GM20431 (cell line): ENCODE results near the gene HS6ST1.
"Not testable (repeated sequence)": the region's sequence is repeated elsewhere in the genome, so short reads cannot be mapped to it uniquely, and the experiment has no call there.

Experiments
- in situ Hi-C: fragments of 300-500 bp; cut with MseI, MboI; formaldehyde crosslinking; loops from one replicate; pipeline ENCODE4 v1.15.0; 2020; ENCODE audit warnings: low sequenced_read_pairs; ENCODE audit not compliant: unreplicated experiment

The HS6ST1 gene

GRCh38 chr2:128252501-128252900 lies 66.2 kb downstream of the HS6ST1 start:
- in situ Hi-C loops: no loop called here

DNA sequence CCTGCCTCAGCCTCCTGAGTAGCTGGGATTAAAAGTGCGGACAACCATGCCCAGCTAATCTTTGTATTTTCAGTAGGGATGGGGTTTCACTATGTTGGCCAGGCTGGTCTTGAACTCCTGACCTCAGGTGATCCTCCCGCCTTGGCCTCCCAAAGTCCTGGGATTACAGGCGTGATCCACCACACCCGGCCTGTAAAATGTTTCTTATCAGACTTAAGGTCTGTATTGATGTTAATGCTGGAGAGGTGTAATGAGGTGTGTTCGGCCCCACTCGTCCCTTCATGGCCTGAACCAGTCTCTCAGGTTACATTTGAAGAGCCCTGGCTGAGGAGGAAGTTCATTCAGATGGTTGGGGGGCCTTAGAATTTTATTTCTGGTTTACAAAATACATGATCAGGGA lies 66.6 kb downstream of the HS6ST1 start:
- in situ Hi-C loops: not testable (repeated sequence)

- in situ Hi-C loops: no loop called here
Measured at GRCh38 chr2:128250229-128251025, 68.2 kb downstream of the HS6ST1 start.

GRCh38 chr2:128249555-128249954 lies 69.1 kb downstream of the HS6ST1 start:
- in situ Hi-C loops: no loop called here

DNA sequence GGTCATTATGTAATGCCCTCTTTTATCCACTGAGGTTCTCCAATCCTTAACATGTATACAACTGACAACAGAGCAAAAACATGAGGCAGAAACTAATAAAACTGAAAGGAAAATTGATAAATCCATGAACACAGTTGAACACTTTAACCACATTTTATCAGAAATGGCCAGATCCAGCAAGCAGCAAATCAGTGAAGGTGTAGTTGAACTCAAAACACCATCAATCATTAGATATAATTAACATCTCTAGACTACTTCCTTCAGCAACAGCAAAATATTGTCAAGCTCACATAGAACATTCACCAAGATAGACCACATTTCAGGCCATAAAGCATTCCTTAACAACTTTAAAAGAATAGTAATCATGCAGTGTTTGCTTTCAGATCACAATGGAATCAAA lies 72.9 kb downstream of the HS6ST1 start:
- in situ Hi-C loops: no loop called here

- in situ Hi-C loops: no loop called here
Measured at GRCh38 chr2:128241896-128242295, 76.8 kb downstream of the HS6ST1 start.

DNA sequence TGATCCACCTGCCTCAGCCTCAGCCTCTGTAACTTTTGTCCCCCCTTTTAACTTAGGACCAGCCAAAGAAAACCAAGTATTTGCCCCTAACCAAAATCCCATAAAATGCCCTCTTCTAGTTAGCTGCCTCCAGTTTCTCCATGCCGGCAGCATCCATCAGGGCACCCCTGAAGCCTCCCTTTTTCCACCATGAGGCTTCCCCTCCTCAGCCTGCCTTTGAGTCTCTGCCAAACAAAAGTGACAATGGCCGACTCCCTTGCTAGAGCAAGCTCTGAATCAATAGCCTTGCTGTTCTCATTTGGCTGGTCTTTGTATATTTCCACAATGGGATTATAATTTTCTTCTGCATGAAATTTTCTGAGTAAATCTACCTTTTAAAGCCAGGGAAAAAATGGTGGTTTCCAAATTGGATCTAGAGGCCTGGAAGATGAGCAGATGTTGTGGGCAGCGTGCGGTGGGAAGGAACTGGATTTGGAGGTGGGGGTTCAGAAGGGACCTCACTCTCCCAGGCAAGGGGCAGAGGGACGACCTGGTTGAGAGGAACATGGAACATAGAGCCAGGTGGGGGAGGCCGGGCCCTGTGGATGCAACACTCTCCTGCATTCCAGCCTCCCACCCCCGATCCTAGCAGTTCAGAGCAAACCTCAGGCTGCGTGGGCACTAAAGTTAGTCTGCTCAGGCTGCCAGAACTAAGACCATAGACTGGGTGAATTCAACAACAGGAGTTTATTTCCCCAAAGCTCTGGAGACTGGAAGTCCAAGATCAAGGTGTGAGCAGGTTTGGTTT lies 80.6 kb downstream of the HS6ST1 start:
- in situ Hi-C loops: no loop called here

GRCh38 chr2:128237081-128237534 lies 81.6 kb downstream of the HS6ST1 start:
- in situ Hi-C loops: no loop called here

GRCh38 chr2:128236491-128237035 lies 82.1 kb downstream of the HS6ST1 start:
- in situ Hi-C loops: no loop called here

DNA sequence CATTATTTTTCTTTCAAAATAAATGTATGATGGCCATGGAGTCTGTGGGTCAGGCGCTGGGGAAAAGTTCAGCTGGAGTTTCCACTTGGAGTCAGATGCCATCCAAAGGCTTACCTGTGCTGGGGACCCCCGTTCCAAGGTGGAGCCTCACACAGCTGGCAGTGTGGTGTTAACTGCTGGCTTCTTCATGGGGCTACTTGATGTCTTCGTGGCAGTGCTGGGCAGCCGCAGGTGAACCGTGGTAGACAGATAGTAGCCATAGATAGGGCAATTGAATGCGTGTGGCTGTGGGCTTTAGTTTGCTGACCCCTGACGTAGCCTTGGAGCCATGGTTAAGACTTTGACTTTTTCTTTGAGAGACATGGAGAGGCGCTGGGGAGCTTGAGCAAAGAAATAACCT lies 83.1 kb downstream of the HS6ST1 start:
- in situ Hi-C loops: no loop called here

GRCh38 chr2:128234613-128235012 lies 84.1 kb downstream of the HS6ST1 start:
- in situ Hi-C loops: no loop called here

DNA sequence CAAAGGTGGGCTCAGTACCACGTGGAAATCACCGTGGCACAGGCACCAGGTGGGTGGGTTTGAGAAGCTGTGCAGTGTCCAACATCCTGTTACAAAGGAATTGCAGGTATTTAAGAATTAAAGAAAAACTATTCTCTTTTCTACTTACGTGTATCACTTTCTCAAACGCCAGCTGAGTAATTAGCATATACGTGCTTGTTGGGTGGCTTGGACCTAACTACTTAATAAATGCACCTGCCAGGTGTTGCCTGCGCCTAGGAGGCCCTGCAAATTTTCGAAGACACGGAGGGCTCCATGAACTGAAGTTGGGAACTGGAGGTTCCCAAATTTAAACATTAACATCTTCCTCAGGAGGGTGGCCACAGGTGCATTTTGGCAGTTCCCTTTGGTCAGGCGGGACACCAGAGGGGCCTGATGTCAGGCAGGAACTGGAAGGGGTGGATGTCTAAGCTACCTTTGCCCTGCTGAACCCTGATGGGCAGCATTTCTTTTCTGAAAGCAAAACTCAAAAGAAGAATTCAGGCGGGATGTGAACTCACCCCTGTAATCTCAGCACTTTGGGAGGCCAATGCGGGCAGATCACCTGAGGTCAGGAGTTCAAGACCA lies 84.8 kb downstream of the HS6ST1 start:
- in situ Hi-C loops: no loop called here

- in situ Hi-C loops: no loop called here
Measured at GRCh38 chr2:128232965-128233789, 85.5 kb downstream of the HS6ST1 start.

DNA sequence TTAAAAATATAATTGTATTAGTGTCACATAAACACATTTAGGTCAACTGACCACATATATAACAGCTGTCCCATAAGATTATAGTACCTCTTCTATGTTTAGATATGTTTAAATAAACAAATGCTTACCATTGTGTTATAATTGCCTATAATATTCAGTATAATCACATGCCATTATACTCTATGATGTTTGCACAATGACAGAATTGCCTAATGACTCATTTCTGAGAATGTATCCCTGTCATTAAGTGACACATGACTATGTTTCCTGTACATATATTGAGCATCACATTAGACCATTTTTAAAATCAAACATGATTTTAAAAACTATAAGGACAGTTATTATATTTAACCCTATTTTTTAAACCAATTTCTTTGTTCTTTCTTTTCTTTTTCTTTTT lies 89.8 kb downstream of the HS6ST1 start:
- in situ Hi-C loops: no loop called here

DNA sequence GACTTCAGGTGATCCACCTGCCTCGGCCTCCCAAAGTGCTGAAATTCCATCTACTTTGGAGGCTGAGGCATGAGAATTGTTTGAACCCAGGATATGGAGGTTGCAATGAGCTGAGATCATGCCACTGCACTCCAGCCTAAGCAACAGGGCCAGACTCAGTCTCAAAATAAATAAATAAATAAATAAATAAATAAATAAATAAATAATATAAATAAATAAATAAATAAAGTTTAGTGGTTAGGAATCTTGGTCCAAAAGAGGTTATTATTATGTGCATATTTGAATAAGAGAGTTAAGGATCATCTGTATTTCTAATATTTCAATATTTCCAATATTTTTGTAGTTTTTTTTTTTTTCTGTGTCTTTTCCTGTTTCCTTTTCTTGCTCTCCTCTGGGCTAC lies 90.8 kb downstream of the HS6ST1 start:
- in situ Hi-C loops: no loop called here

- in situ Hi-C loops: no loop called here
Measured at GRCh38 chr2:128219891-128220290, 98.8 kb downstream of the HS6ST1 start.

DNA sequence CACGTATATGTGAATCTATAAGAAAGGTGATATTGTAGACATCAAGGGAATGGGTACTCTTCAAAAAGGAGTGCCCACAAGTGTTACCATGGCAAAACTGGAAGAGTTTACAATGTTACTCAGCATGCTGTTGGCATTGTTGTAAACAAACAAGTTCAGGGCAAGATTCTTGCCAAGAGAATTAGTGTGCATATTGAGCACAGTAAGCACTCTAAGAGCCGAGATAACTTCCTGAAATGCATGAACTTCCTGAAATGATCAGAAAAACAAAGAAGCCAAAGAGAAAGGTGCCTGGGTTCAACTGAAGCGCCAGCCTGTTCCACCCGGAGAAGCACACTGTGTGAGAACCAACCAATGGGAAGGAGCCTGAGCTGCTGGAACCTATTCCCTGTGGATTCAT lies 101.0 kb downstream of the HS6ST1 start:
- in situ Hi-C loops: no loop called here

GRCh38 chr2:128215897-128216642 lies 102.6 kb downstream of the HS6ST1 start:
- in situ Hi-C loops: no loop called here
